Measurements from ENCODE around the gene ITPRID1. TPM values are rescaled to one million over a fixed set of nuclear protein-coding genes. Genes with fewer than 3 reads are reported as not detected.

ITPRID1 gene
- total and polyA plus RNA-seq, 12 donors, result not detected

- TF ChIP-seq CTCF (IDR thresholded peaks at IDR 0.05), result no peak
- no peak overlapping the region for H3K27ac ChIP-seq
- no peak for ATAC-seq
- WGBS, 2 donors, result 64 to 69% methylated on average over 2 of the region's 2 CpGs
- no peak overlapping the region for H3K4me3 ChIP-seq
- peaks cover 0 to 8% (median 0%) of the 10 kb centered on the region in 11 donors for H3K9me3 ChIP-seq
- DNase-seq, result no peak
- peaks cover 0 to 7% (median 0%) of the 10 kb centered on the region in 7 donors for H3K27me3 ChIP-seq
- intact Hi-C loops (cut with DNase I), result no loop called here
- no peaks in the 10 kb centered on the region for H3K36me3 ChIP-seq
- no peaks in the 10 kb centered on the region for H3K4me1 ChIP-seq
These were observed 69.6 kb downstream of the ITPRID1 start for GRCh38 chr7:31583526-31583925.

- ATAC-seq, result no peak
- Histone ChIP-seq H3K27me3 (peaks cover 0 to 7% (median 0%) of the 10 kb centered on the region in 7 donors), H3K4me3 (no peak overlapping the region), H3K27ac (no peak overlapping the region), H3K4me1 (no peaks in the 10 kb centered on the region), H3K9me3 (peaks cover 0 to 12% (median 0%) of the 10 kb centered on the region in 11 donors), H3K36me3 (no peaks in the 10 kb centered on the region)
- DNase-seq, result no peak
- no peak for TF ChIP-seq CTCF (IDR thresholded peaks at IDR 0.05)
- intact Hi-C loops (cut with DNase I), result no loop called here
These were observed 70.1 kb downstream of the ITPRID1 start for GRCh38 chr7:31583942-31584341.

GRCh38 chr7:31595390-31595789 lies 81.5 kb downstream of the ITPRID1 start:
- no peaks in the 10 kb centered on the region for H3K4me1 ChIP-seq
- DNase-seq (no peak), ATAC-seq (no peak)
- no peak overlapping the region for H3K4me3 ChIP-seq
- no peak overlapping the region for H3K27ac ChIP-seq
- no peak for TF ChIP-seq CTCF (IDR thresholded peaks at IDR 0.05)
- H3K27me3 ChIP-seq, result no peaks in the 10 kb centered on the region
- H3K9me3 ChIP-seq, result peaks cover 0 to 31% (median 11%) of the 10 kb centered on the region in 11 donors
- H3K36me3 ChIP-seq, result no peaks in the 10 kb centered on the region
- intact Hi-C loops (cut with DNase I), result no loop called here

- no peaks in the 10 kb centered on the region for H3K36me3 ChIP-seq
- ATAC-seq (no peak), DNase-seq (no peak)
- TF ChIP-seq CTCF (IDR thresholded peaks at IDR 0.05), result no peak
- H3K27me3 ChIP-seq, result no peaks in the 10 kb centered on the region
- no peaks in the 10 kb centered on the region for H3K4me1 ChIP-seq
- no peak overlapping the region for H3K27ac ChIP-seq
- H3K9me3 ChIP-seq, result peaks cover 0 to 6% (median 0%) of the 10 kb centered on the region in 11 donors
- no peak overlapping the region for H3K4me3 ChIP-seq
- intact Hi-C loops (cut with DNase I), result loop anchor here in 1 of 10 donors (10.0 kb wide), 1 partner anchor 63 kb away; no protein-coding TSS in a partner anchor
- 78 to 79% methylated on average over 5 of the region's 5 CpGs for WGBS, 2 donors
These were observed 88.2 kb downstream of the ITPRID1 start for GRCh38 chr7:31602041-31602625.

Data from heart right ventricle (tissue), 16 donors.